SH-SY5Y (cell line): Measurements from ENCODE around the gene ADM.

Source experiments
- GATA2 ChIP-seq: IDR thresholded peaks from 2 replicates; pipeline ENCODE4 v1.6.1; 2011; ENCODE audit warnings: mild to moderate bottlenecking, low read depth, low read length
- GATA3 ChIP-seq: IDR thresholded peaks from 2 replicates; pipeline ENCODE4 v1.6.1; 2011; ENCODE audit warnings: low read depth, mild to moderate bottlenecking, low read length, moderate library complexity

ADM gene, protein sequence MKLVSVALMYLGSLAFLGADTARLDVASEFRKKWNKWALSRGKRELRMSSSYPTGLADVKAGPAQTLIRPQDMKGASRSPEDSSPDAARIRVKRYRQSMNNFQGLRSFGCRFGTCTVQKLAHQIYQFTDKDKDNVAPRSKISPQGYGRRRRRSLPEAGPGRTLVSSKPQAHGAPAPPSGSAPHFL

DNA sequence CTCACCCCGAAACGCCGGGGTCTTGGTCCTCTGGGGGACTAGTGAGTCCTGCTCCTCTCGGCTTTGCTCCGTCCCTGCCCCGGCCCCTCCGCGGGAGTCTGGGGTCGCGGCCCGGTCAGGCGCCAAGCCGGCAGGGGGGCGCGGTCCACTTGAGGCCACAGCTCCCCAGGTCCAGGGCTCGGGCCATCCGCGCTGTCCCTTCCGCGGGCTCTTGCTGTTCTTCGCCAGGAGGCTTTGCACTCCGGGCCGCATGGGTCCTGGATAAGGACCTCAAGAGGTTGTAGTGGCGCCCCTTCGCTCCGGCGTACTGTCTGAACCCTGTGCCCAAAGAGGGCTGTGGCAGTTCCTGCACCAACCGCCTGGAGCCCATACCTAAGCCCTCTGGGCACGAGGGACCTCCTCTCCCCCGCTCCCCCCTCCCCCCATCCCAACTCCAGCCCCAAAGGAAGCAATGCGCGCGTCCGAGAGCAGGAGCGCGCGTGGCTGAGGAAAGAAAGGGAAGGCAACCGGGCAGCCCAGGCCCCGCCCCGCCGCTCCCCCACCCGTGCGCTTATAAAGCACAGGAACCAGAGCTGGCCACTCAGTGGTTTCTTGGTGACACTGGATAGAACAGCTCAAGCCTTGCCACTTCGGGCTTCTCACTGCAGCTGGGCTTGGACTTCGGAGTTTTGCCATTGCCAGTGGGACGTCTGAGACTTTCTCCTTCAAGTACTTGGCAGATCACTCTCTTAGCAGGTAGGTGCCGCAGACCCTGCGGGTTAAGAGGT is at the start of gene ADM:
TSS of gene ADM (plus strand) at position 579 of the 767 bp plus-strand sequence. CDS start 628 bp downstream, outside the sequence.
- TF ChIP-seq GATA3 (no peak), GATA2 (no peak)

DNA sequence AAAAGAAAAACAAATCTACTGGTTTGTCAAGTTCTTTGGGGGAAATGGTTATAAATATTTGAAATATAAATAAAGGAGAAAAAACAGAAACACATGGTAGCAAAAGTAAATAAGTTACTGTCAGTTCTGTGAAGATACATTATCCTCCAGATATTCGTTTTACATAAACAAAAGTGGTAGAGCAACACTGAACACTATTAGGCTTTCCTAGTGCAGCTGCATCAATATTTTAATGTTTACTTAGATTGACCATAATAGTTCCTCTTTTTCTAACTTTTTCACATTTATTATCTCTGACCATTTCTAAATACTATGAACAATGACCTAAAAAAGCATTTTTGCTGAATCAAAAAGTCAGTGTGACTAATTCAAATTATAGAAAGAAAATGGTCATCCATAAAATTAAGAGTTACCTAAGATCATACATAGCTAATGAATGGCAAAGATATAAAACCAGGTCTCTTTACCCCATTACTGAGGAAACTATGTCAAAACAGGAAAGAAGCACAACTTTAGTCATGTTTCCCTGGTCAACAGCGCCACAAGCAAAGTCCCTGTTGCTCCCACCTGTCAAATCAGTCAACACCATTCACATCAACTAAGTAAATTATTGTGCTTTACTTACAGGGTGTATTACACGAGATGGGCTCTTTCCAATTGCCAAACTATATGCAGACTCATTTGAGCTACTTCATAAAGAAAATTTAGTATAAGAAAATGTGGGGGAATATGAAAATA is 49.3 kb upstream of the ADM start:
- TF ChIP-seq GATA2 (no peak), GATA3 (no peak)

- TF ChIP-seq GATA3 (no peak), GATA2 (no peak)
Measured at GRCh38 chr11:10257478-10257877, 47.4 kb upstream of the ADM start.

- TF ChIP-seq GATA3 (no peak), GATA2 (no peak)
Measured at GRCh38 chr11:10261821-10262220, 43.1 kb upstream of the ADM start.

DNA sequence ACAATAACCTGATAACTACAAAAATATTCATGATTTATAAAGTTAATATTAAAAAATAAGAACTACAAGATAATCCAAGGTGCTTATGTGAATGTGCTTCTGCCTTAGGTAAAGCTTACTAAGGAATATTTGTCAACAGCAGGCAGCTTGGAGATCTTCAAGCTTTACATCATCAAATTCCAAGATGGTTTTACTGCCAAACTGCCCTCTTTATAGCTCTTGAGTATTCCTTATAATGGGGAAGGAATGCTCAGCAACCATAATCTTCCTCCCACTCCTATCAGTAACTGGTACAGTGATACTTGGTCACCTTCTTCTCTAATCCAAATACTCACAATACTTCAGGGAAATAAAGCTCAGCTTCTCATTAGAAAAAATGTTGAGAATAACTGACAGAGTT is 40.9 kb upstream of the ADM start:
- TF ChIP-seq GATA3 (no peak), GATA2 (no peak)

- TF ChIP-seq GATA3, result no peak
- TF ChIP-seq GATA2, result no peak
Measured at GRCh38 chr11:10265936-10266335, 38.9 kb upstream of the ADM start.

- no peak for TF ChIP-seq GATA3
- no peak for TF ChIP-seq GATA2
Measured at GRCh38 chr11:10267821-10268220, 37.1 kb upstream of the ADM start.

- no peak for TF ChIP-seq GATA3
- no peak for TF ChIP-seq GATA2
Measured at GRCh38 chr11:10268746-10269488, 36.0 kb upstream of the ADM start.

DNA sequence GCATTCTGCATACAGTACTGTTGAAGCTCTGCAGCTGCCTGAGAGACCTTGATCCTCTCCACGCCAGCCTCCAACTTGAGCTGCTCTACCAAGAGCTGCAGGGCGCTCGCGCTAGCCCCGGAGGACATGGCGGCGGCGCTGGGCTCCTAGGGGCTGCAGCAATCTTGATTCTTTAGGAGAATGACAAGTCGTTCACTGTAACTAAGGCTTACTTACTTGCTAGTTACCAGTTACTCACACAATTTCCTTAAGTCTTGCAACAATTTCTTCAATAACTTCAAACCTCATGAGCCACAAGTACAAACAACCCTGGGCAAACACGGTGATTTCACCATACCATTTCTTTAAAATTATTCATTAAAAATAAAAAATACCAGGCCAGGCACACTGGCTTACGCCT is 32.7 kb upstream of the ADM start:
- no peak for TF ChIP-seq GATA2
- TF ChIP-seq GATA3, result no peak

GRCh38 chr11:10273738-10274137 is 31.1 kb upstream of the ADM start:
- no peak for TF ChIP-seq GATA2
- no peak for TF ChIP-seq GATA3

GRCh38 chr11:10274726-10275125 is 30.1 kb upstream of the ADM start:
- TF ChIP-seq GATA2 (no peak), GATA3 (no peak)

- TF ChIP-seq GATA3 (no peak), GATA2 (no peak)
Measured at GRCh38 chr11:10275714-10276113, 29.2 kb upstream of the ADM start.

DNA sequence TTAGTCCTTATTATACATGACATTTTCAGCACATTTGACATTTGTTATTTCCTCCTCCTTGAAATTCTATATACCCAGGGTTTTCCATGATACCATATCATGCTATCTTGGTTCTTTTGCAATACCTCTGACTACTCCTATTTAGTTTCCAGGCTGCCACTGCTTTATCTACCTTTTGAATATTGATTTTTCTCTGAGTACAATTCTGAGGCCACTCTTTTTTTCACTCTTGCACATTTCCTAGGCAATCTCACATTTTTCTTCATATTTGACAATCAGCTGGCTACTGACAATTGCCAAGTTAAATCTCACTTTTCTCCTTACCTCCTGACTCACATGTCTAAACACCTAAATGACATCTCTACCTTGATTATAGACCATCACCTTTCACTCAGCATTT is 22.8 kb upstream of the ADM start:
- TF ChIP-seq GATA2, result no peak
- no peak for TF ChIP-seq GATA3

GRCh38 chr11:10283991-10284390 is 20.9 kb upstream of the ADM start:
- TF ChIP-seq GATA3, result no peak
- TF ChIP-seq GATA2, result no peak
